ENCODE results near the gene GNB4. TPM values are rescaled to one million over a fixed set of nuclear protein-coding genes. Genes with fewer than 3 reads are reported as not detected.

The GNB4 gene
- total RNA-seq, 1 donor from 2014 or later: 23.3 TPM

GRCh38 chr3:179432021-179432420 lies 19.2 kb downstream of the GNB4 start:
- H3K36me3 ChIP-seq: no peaks in the 10 kb centered on the region
- intact Hi-C loops (cut with DNase I): no loop called here
- no peak overlapping the region for H3K27ac ChIP-seq
- no peak overlapping the region for H3K4me3 ChIP-seq
- H3K4me1 ChIP-seq: peaks cover 23% of the 10 kb centered on the region
- no peaks in the 10 kb centered on the region for H3K9me3 ChIP-seq
- TF ChIP-seq POLR2A (IDR thresholded peaks at IDR 0.05) (no peak), POLR2AphosphoS5 (IDR thresholded peaks at IDR 0.05; ENCODE audit: insufficient read depth in 1 of 2, low read depth in 1 of 2) (no peak), CTCF (IDR thresholded peaks at IDR 0.05) (no peak)
- no peaks in the 10 kb centered on the region for H3K27me3 ChIP-seq
- no peak for DNase-seq (ENCODE audit: extremely low spot score in 2 of 2)

GRCh38 chr3:179430277-179430870 lies 20.9 kb downstream of the GNB4 start:
- H3K4me1 ChIP-seq: peaks cover 23% of the 10 kb centered on the region
- TF ChIP-seq POLR2AphosphoS5 (IDR thresholded peaks at IDR 0.05; ENCODE audit: insufficient read depth in 1 of 2, low read depth in 1 of 2) (no peak), CTCF (IDR thresholded peaks at IDR 0.05) (no peak), POLR2A (IDR thresholded peaks at IDR 0.05) (no peak)
- no peak overlapping the region for H3K27ac ChIP-seq
- no peak overlapping the region for H3K4me3 ChIP-seq
- H3K36me3 ChIP-seq: peaks cover 0 to under 1% of the 10 kb centered on the region in 2 donors
- intact Hi-C loops (cut with DNase I): no loop called here
- H3K27me3 ChIP-seq: no peaks in the 10 kb centered on the region
- H3K9me3 ChIP-seq: no peaks in the 10 kb centered on the region
- no peak for DNase-seq (ENCODE audit: extremely low spot score in 2 of 2)

GRCh38 chr3:179428876-179429548 lies 22.3 kb downstream of the GNB4 start:
- Histone ChIP-seq H3K36me3 (peaks cover 0 to 10% of the 10 kb centered on the region in 2 donors), H3K27ac (no peak overlapping the region), H3K4me3 (no peak overlapping the region), H3K9me3 (no peaks in the 10 kb centered on the region), H3K4me1 (peaks cover 23% of the 10 kb centered on the region), H3K27me3 (no peaks in the 10 kb centered on the region)
- DNase-seq (ENCODE audit: extremely low spot score in 2 of 2): no peak
- TF ChIP-seq POLR2A (IDR thresholded peaks at IDR 0.05): no peak
- no peak for TF ChIP-seq CTCF (IDR thresholded peaks at IDR 0.05)
- no peak for TF ChIP-seq POLR2AphosphoS5 (IDR thresholded peaks at IDR 0.05; ENCODE audit: insufficient read depth in 1 of 2, low read depth in 1 of 2)
- intact Hi-C loops (cut with DNase I): loop anchor here (10.0 kb wide), 1 partner anchor 136 kb away; the partner anchor contains the start of gene ACTL6A

- no peak overlapping the region for H3K4me3 ChIP-seq
- TF ChIP-seq CTCF (IDR thresholded peaks at IDR 0.05) (no peak), POLR2AphosphoS5 (IDR thresholded peaks at IDR 0.05; ENCODE audit: insufficient read depth in 1 of 2, low read depth in 1 of 2) (no peak), POLR2A (IDR thresholded peaks at IDR 0.05) (no peak)
- no peaks in the 10 kb centered on the region for H3K27me3 ChIP-seq
- no peaks in the 10 kb centered on the region for H3K9me3 ChIP-seq
- intact Hi-C loops (cut with DNase I): loop anchor here (10.0 kb wide), 1 partner anchor 140 kb away; the partner anchor contains the start of gene ACTL6A
- no peak overlapping the region for H3K27ac ChIP-seq
- H3K4me1 ChIP-seq: no peaks in the 10 kb centered on the region
- peaks cover 0 to 18% of the 10 kb centered on the region in 2 donors for H3K36me3 ChIP-seq
- no peak for DNase-seq (ENCODE audit: extremely low spot score in 2 of 2)
Measured at GRCh38 chr3:179425075-179425474, 26.2 kb downstream of the GNB4 start.

- H3K36me3 ChIP-seq: peaks cover 0 to 29% of the 10 kb centered on the region in 2 donors
- intact Hi-C loops (cut with DNase I): loop anchor here (10.0 kb wide), 1 partner anchor 143 kb away; the partner anchor contains the start of gene ACTL6A
- no peaks in the 10 kb centered on the region for H3K27me3 ChIP-seq
- DNase-seq (ENCODE audit: extremely low spot score in 2 of 2): no peak
- no peaks in the 10 kb centered on the region for H3K4me1 ChIP-seq
- no peak overlapping the region for H3K27ac ChIP-seq
- no peak overlapping the region for H3K4me3 ChIP-seq
- no peaks in the 10 kb centered on the region for H3K9me3 ChIP-seq
- TF ChIP-seq CTCF (IDR thresholded peaks at IDR 0.05) (peak in 1 of 3 experiments; percentile 9), POLR2AphosphoS5 (IDR thresholded peaks at IDR 0.05; ENCODE audit: insufficient read depth in 1 of 2, low read depth in 1 of 2) (no peak), POLR2A (IDR thresholded peaks at IDR 0.05) (no peak)
Measured at GRCh38 chr3:179421500-179421899, 29.8 kb downstream of the GNB4 start.

Data from vagina (tissue), 2 donors.